Adipocyte (in vitro differentiated cells): ENCODE data around the gene ENC1.

Experiments used
- DNase-seq: peaks from one replicate; pipeline ENCODE4 v3.0.0-alpha.2; 2015; ENCODE audit warnings: low read depth
- H3K27me3 ChIP-seq: replicated peaks from 2 replicates; pipeline ENCODE4 v1.7.0; 2013; ENCODE audit warnings: mild to moderate bottlenecking, low read length, moderate library complexity; ENCODE audit not compliant: control insufficient read depth, insufficient read depth
- H3K36me3 ChIP-seq: 2 replicates; pipeline ENCODE4 v1.7.0; 2013; ENCODE audit warnings: low read length, mild to moderate bottlenecking, moderate library complexity; ENCODE audit not compliant: control insufficient read depth, insufficient read depth, severe bottlenecking
- H3K4me1 ChIP-seq: 2 replicates; pipeline ENCODE4 v1.7.0; 2013; ENCODE audit warnings: mild to moderate bottlenecking, low read length, moderate library complexity; ENCODE audit not compliant: control insufficient read depth, insufficient read depth
- H3K4me3 ChIP-seq: 2 replicates; pipeline ENCODE4 v1.7.0; 2013; ENCODE audit warnings: mild to moderate bottlenecking, low read length, moderate library complexity
- H3K9ac ChIP-seq: 2 replicates; pipeline ENCODE4 v1.7.0; 2013; ENCODE audit warnings: mild to moderate bottlenecking, low read length, moderate library complexity
- H3K9me3 ChIP-seq: 2 replicates; pipeline ENCODE4 v1.7.0; 2013; ENCODE audit warnings: mild to moderate bottlenecking, low read length, moderate library complexity; ENCODE audit not compliant: control insufficient read depth

ENC1 gene

GRCh38 chr5:74578356-74579044 is 62.0 kb downstream of the ENC1 start:
- no peak for DNase-seq
- Histone ChIP-seq H3K4me3 (no peak overlapping the region), H3K4me1 (peaks cover 22% of the 10 kb centered on the region), H3K9me3 (no peaks in the 10 kb centered on the region), H3K36me3 (no peaks in the 10 kb centered on the region), H3K9ac (no peak overlapping the region), H3K27me3 (no peaks in the 10 kb centered on the region)
